Neural cell (in vitro differentiated cells): ENCODE results near the gene RUSF1. TPM values are rescaled to one million over a fixed set of nuclear protein-coding genes. Genes with fewer than 3 reads are reported as not detected.
"Not testable (repeated sequence)": the region's sequence is repeated elsewhere in the genome, so short reads cannot be mapped to it uniquely, and the experiment has no call there.

Experiments
- H2AFZ ChIP-seq: fragments of 200-600, 300-800 bp; sonication (generic), shearing (Covaris generic); 2 replicates; pipeline ENCODE4 v1.6.0; 2014; ENCODE audit warnings: low read depth, mild to moderate bottlenecking, antibody characterized with exemption, low read length, moderate library complexity
- H3F3A ChIP-seq: fragments of 200-600 bp; shearing (Covaris generic); 2 replicates; pipeline ENCODE4 v1.6.1; 2016; ENCODE audit warnings: mild to moderate bottlenecking, moderate library complexity, mixed read lengths, antibody characterized with exemption, low read length; ENCODE audit not compliant: insufficient read depth, poor library complexity, severe bottlenecking
- H3K27ac ChIP-seq: fragments of 200-600, 300-800 bp; sonication (generic), shearing (Covaris generic); 2 replicates; pipeline ENCODE4 v1.5.1; 2014; ENCODE audit warnings: mild to moderate bottlenecking, low read length, moderate library complexity
- H3K27me3 ChIP-seq: fragments of 300-800, 200-600 bp; sonication (generic), shearing (Covaris generic); 2 replicates; pipeline ENCODE4 v1.6.0; 2014; ENCODE audit warnings: mild to moderate bottlenecking, low read depth, low read length, moderate library complexity; ENCODE audit not compliant: insufficient read depth
- H3K36me3 ChIP-seq: fragments of 300-800, 200-600 bp; sonication (generic), shearing (Covaris generic); 2 replicates; pipeline ENCODE4 v1.5.1; 2014; ENCODE audit warnings: mild to moderate bottlenecking, antibody characterized with exemption, low read length, moderate library complexity; ENCODE audit not compliant: insufficient read depth
- H3K4me2 ChIP-seq: fragments of 300-800, 200-600 bp; sonication (generic), shearing (Covaris generic); 2 replicates; pipeline ENCODE4 v1.6.0; 2014; ENCODE audit warnings: mild to moderate bottlenecking, low read length
- H3K4me3 ChIP-seq: fragments of 300-800, 200-600 bp; sonication (generic), shearing (Covaris generic); 2 replicates; pipeline ENCODE4 v1.5.1; 2014; ENCODE audit warnings: mild to moderate bottlenecking, low read length, moderate library complexity
- H3K79me2 ChIP-seq: fragments of 200-600 bp; shearing (Covaris generic); replicated peaks from 2 replicates; pipeline ENCODE4 v1.6.0; 2014; ENCODE audit warnings: mild to moderate bottlenecking, low read length, moderate library complexity; ENCODE audit not compliant: insufficient read depth
- H3K9ac ChIP-seq: fragments of 300-800, 200-600 bp; sonication (generic), shearing (Covaris generic); 2 replicates; pipeline ENCODE4 v1.6.1; 2016; ENCODE audit warnings: mild to moderate bottlenecking, low read length, mixed read lengths
- H3K9me2 ChIP-seq: fragments of 200-600 bp; shearing (Covaris generic); 2 replicates; pipeline ENCODE4 v1.6.1; 2016; ENCODE audit warnings: mild to moderate bottlenecking, low read length, mixed read lengths; ENCODE audit not compliant: insufficient read depth
- H3K9me3 ChIP-seq: fragments of 200-600, 300-800 bp; sonication (generic), shearing (Covaris generic); 2 replicates; pipeline ENCODE4 v1.6.1; 2016; ENCODE audit warnings: mild to moderate bottlenecking, mixed run types, low read length, moderate library complexity, mixed read lengths
- H4K20me1 ChIP-seq: fragments of 200-600 bp; shearing (Covaris generic); 2 replicates; pipeline ENCODE4 v1.6.1; 2016; ENCODE audit warnings: mild to moderate bottlenecking, mixed run types; ENCODE audit not compliant: insufficient read depth
- CTCF ChIP-seq: fragments of 450-650 bp; IDR thresholded peaks from 2 replicates; pipeline ENCODE4 v1.5.1; 2014; ENCODE audit warnings: antibody characterized with exemption, mild to moderate bottlenecking, moderate library complexity; ENCODE audit not compliant: poor library complexity, severe bottlenecking
- EP300 ChIP-seq: fragments of 450-650 bp; conservative IDR thresholded peaks from 2 replicates; pipeline ENCODE4 v1.6.1; 2014; ENCODE audit warnings: antibody characterized with exemption, mild to moderate bottlenecking, moderate library complexity; ENCODE audit not compliant: poor library complexity, severe bottlenecking
- EZH2 ChIP-seq: fragments of 200-600, 300-800 bp; shearing (Covaris generic), sonication (generic); IDR thresholded peaks from 2 replicates; pipeline ENCODE4 v1.6.1; 2014; ENCODE audit warnings: antibody characterized with exemption, low read length, borderline replicate concordance, mild to moderate bottlenecking; ENCODE audit not compliant: insufficient read depth, poor library complexity, severe bottlenecking
- MXI1 ChIP-seq: fragments of 450-650 bp; conservative IDR thresholded peaks from 2 replicates; pipeline ENCODE4 v1.6.1; 2014; ENCODE audit warnings: antibody characterized with exemption, mild to moderate bottlenecking; ENCODE audit not compliant: poor library complexity, severe bottlenecking
- POLR2AphosphoS5 ChIP-seq: IDR thresholded peaks from 2 replicates; pipeline ENCODE4 v1.6.1; 2012
- RAD21 ChIP-seq: fragments of 450-650 bp; conservative IDR thresholded peaks from 2 replicates; pipeline ENCODE4 v1.6.1; 2014; ENCODE audit warnings: antibody characterized with exemption, mild to moderate bottlenecking, moderate library complexity
- REST ChIP-seq: IDR thresholded peaks from 2 replicates; pipeline ENCODE4 v1.6.1; 2012; ENCODE audit warnings: borderline replicate concordance
- SMC3 ChIP-seq: fragments of 450-650 bp; conservative IDR thresholded peaks from 2 replicates; pipeline ENCODE4 v1.6.1; 2014; ENCODE audit warnings: antibody characterized with exemption, mild to moderate bottlenecking, moderate library complexity; ENCODE audit not compliant: poor library complexity
- TAF1 ChIP-seq: IDR thresholded peaks from 2 replicates; pipeline ENCODE4 v1.6.1; 2012; ENCODE audit warnings: low read depth
- polyA plus RNA-seq: library from polyadenylated mRNA; depleted of rRNA; stranded (reverse); fragments of >200 nt; gene quantifications from 2 replicates; pipeline ENCODE4 v1.2.3, GENCODE V29; 2014

RUSF1 gene
- polyA plus RNA-seq, 1 donor from 2014 or later, result 108 TPM

- Histone ChIP-seq H2AFZ (no peak overlapping the region), H3K27ac (no peak overlapping the region), H3F3A (no peaks in the 10 kb centered on the region), H3K9ac (no peak overlapping the region), H4K20me1 (no peaks in the 10 kb centered on the region), H3K79me2 (no peaks in the 10 kb centered on the region), H3K36me3 (no peaks in the 10 kb centered on the region), H3K4me2 (no peak overlapping the region), H3K4me3 (no peak overlapping the region), H3K9me3 (no peaks in the 10 kb centered on the region), H3K9me2 (no peaks in the 10 kb centered on the region), H3K27me3 (peaks cover 45% of the 10 kb centered on the region)
- TF ChIP-seq POLR2AphosphoS5, result no peak
- no peak for TF ChIP-seq SMC3
- no peak for TF ChIP-seq REST
- no peak for TF ChIP-seq MXI1
- no peak for TF ChIP-seq EZH2
- TF ChIP-seq TAF1, result no peak
- TF ChIP-seq RAD21, result no peak
- TF ChIP-seq CTCF, result no peak
- TF ChIP-seq EP300, result no peak
Measured at GRCh38 chr16:31485571-31485970, 22.6 kb downstream of the RUSF1 start.

DNA sequence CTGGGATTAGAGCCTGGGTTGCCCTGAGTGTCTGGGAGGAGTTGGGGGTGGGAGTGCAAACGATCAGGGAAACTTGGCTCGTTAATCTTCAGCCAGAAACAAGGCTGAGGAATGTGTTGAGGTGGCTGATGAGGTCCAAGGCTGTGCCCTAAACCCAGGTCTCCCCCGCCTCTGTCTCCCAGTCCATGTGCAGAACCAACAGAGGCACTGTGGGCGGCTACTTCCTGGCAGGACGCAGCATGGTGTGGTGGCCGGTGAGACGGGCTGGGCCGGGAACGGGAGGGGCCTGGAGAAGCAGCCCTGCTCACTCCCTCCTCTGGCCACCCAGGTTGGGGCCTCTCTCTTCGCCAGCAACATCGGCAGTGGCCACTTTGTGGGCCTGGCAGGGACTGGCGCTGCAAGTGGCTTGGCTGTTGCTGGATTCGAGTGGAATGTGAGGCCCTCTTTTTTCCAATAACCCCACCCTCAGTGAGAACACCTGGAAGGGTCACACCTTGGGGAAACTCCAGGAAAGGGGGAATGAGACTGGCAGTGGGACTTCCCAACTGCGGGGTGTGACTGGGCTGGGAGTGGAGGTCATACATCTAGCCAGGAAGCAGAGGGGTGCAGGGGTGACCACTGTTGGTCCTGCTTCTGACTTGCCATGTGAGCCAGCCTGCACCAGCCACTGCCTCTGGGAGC, 23.6 kb downstream of the RUSF1 start:
- Histone ChIP-seq H3K79me2 (no peaks in the 10 kb centered on the region), H2AFZ (no peak overlapping the region), H3K27me3 (peaks cover 48% of the 10 kb centered on the region), H3K9ac (no peak overlapping the region), H3F3A (no peaks in the 10 kb centered on the region), H3K9me2 (no peaks in the 10 kb centered on the region), H3K4me2 (no peak overlapping the region), H3K4me3 (no peak overlapping the region), H3K27ac (no peak overlapping the region), H3K9me3 (no peaks in the 10 kb centered on the region), H4K20me1 (no peaks in the 10 kb centered on the region), H3K36me3 (no peaks in the 10 kb centered on the region)
- TF ChIP-seq TAF1 (no peak), REST (no peak), SMC3 (no peak), CTCF (no peak), MXI1 (no peak), POLR2AphosphoS5 (no peak), EP300 (no peak), EZH2 (no peak), RAD21 (no peak)

DNA sequence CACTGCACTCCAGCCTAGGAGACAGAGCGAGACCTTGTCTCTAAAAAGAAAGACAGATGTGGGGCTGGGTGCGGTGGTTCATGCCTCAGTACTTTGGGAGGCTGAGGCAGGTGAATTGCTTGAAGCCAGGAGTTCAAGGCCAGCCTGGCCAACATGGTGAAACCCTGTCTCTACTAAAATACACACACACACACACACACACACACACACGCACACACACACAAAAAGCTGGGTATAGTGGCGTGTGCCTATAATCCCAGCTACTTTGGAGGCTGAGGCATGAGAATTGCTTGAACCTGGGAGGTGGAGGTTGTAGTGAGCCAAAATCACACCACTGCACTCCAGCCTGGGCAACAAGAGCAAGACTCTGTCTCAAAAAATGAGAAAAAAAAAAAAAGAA, 24.1 kb downstream of the RUSF1 start:
- not testable (repeated sequence) for H3K36me3 ChIP-seq, H3K9me3 ChIP-seq, H3K9ac ChIP-seq, H3K4me3 ChIP-seq, H3K79me2 ChIP-seq, H4K20me1 ChIP-seq, H3K27ac ChIP-seq, H3K9me2 ChIP-seq, H2AFZ ChIP-seq, H3F3A ChIP-seq, H3K4me2 ChIP-seq
- H3K27me3 ChIP-seq, result peaks cover 54% of the 10 kb centered on the region
